ENCODE results near the gene CACNA1A. TPM values are rescaled to one million over a fixed set of nuclear protein-coding genes. Genes with fewer than 3 reads are reported as not detected.
A peak's percentile ranks its signal among the peaks of the same experiment; 100 is the strongest.

CACNA1A gene
- total RNA-seq, 1 donor from 2014 or later: 0.52 TPM

GRCh38 chr19:13162724-13163608, 343.3 kb downstream of the CACNA1A start:
- Histone ChIP-seq H3K27me3 (ENCODE audit: control insufficient read depth in 3 of 3, insufficient read depth in 3 of 3, low read length in 3 of 3) (no peaks in the 10 kb centered on the region), H3K9me3 (ENCODE audit: control insufficient read depth in 3 of 3, low read length in 3 of 3) (no peaks in the 10 kb centered on the region), H3K4me1 (ENCODE audit: control insufficient read depth in 3 of 3, insufficient read depth in 3 of 3, low read length in 3 of 3) (peaks cover 22 to 33% (median 25%) of the 10 kb centered on the region in 3 donors), H3K4me3 (ENCODE audit: low read length in 3 of 3) (peak overlapping the region; percentile 62 to 76 (median 72)), H3K27ac (ENCODE audit: low read depth, low read length) (peak overlapping the region; percentile 86), H3K9ac (ENCODE audit: low read depth in 1 of 3, low read length in 3 of 3) (peak overlapping the region; percentile 68 to 79 (median 79)), H3K36me3 (ENCODE audit: control insufficient read depth in 3 of 3, insufficient read depth in 3 of 3, low read length in 3 of 3) (no peaks in the 10 kb centered on the region)

GRCh38 chr19:13160557-13160956, 345.7 kb downstream of the CACNA1A start:
- Histone ChIP-seq H3K9me3 (ENCODE audit: control insufficient read depth in 3 of 3, low read length in 3 of 3) (no peaks in the 10 kb centered on the region), H3K4me3 (ENCODE audit: low read length in 3 of 3) (no peak overlapping the region), H3K27ac (ENCODE audit: low read depth, low read length) (no peak overlapping the region), H3K27me3 (ENCODE audit: control insufficient read depth in 3 of 3, insufficient read depth in 3 of 3, low read length in 3 of 3) (no peaks in the 10 kb centered on the region), H3K36me3 (ENCODE audit: control insufficient read depth in 3 of 3, insufficient read depth in 3 of 3, low read length in 3 of 3) (no peaks in the 10 kb centered on the region), H3K9ac (ENCODE audit: low read depth in 1 of 3, low read length in 3 of 3) (no peak overlapping the region), H3K4me1 (ENCODE audit: control insufficient read depth in 3 of 3, insufficient read depth in 3 of 3, low read length in 3 of 3) (peaks cover 29 to 33% (median 32%) of the 10 kb centered on the region in 3 donors)

- H3K4me3 ChIP-seq (ENCODE audit: low read length in 3 of 3): no peak overlapping the region
- no peak overlapping the region for H3K9ac ChIP-seq (ENCODE audit: low read depth in 1 of 3, low read length in 3 of 3)
- peaks cover 0 to 4% (median 4%) of the 10 kb centered on the region in 3 donors for H3K27me3 ChIP-seq (ENCODE audit: control insufficient read depth in 3 of 3, insufficient read depth in 3 of 3, low read length in 3 of 3)
- H3K36me3 ChIP-seq (ENCODE audit: control insufficient read depth in 3 of 3, insufficient read depth in 3 of 3, low read length in 3 of 3): no peaks in the 10 kb centered on the region
- no peaks in the 10 kb centered on the region for H3K9me3 ChIP-seq (ENCODE audit: control insufficient read depth in 3 of 3, low read length in 3 of 3)
- H3K27ac ChIP-seq (ENCODE audit: low read depth, low read length): no peak overlapping the region
- H3K4me1 ChIP-seq (ENCODE audit: control insufficient read depth in 3 of 3, insufficient read depth in 3 of 3, low read length in 3 of 3): peaks cover 32 to 35% (median 33%) of the 10 kb centered on the region in 3 donors
Observed at GRCh38 chr19:13159713-13160112, 346.6 kb downstream of the CACNA1A start.

Data from skeletal muscle tissue (tissue), 4 donors.